Activated naive CD8-positive, alpha-beta T cell (primary cell): ENCODE results near the gene RAD51B.

ENCODE experiments used
- H3K27ac Mint-ChIP-seq: one replicate; pipeline ENCODE4 v1.8.0; 2021; ENCODE audit warnings: mixed read lengths
- H3K27me3 Mint-ChIP-seq: one replicate; pipeline ENCODE4 v1.8.0; 2021; ENCODE audit warnings: mixed read lengths
- H3K36me3 Mint-ChIP-seq: one replicate; pipeline ENCODE4 v1.8.0; 2021; ENCODE audit warnings: mixed read lengths
- H3K4me1 Mint-ChIP-seq: one replicate; pipeline ENCODE4 v1.8.0; 2021; ENCODE audit warnings: low read depth, mixed read lengths
- H3K4me3 Mint-ChIP-seq: one replicate; pipeline ENCODE4 v1.8.0; 2021; ENCODE audit warnings: mild to moderate bottlenecking, mixed read lengths
- H3K9me3 Mint-ChIP-seq: one replicate; pipeline ENCODE4 v1.8.0; 2021; ENCODE audit warnings: low read depth, mixed read lengths

RAD51B gene

DNA sequence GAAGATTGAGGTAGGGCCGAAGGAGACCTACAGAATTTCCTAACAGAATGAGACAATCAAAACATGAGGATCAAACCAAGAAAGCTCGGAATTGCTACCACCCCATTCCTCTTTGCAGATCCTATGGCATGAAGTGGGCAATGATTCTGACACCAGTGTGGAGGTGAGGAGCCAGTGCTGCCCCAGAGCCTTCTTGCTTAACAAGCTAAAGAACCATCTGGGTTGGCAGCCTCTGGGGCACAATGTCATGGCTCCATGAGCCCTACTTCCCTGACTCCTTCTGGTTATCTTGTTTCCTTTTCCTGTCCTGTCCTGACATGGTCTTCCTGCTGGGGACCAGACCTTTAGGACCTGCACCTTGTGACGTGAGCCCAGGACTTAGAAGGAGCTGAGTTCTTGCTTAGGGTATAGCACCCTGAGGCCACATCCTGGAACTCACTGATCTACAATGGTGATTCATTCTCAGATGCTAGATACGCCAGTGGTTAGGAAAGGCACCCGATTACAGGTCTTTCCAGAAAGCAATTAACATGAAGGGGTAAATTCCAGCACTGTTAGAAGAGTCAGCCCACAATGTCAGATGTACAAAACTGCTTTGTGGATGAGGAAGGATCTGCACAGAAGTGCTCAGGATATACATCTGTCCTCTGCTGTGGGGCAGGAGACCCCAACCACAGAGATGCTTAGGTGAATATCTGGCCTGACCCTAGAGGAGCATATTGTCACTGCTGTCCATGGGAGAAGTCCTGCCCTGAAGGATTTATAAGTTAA, 649.0 kb downstream of the RAD51B start:
- Mint-ChIP-seq H3K36me3 (peaks cover 5% of the 10 kb centered on the region), H3K4me3 (no peak overlapping the region), H3K27me3 (no peaks in the 10 kb centered on the region), H3K27ac (peak overlapping the region; percentile 62), H3K4me1 (peaks cover 31% of the 10 kb centered on the region), H3K9me3 (no peaks in the 10 kb centered on the region)

DNA sequence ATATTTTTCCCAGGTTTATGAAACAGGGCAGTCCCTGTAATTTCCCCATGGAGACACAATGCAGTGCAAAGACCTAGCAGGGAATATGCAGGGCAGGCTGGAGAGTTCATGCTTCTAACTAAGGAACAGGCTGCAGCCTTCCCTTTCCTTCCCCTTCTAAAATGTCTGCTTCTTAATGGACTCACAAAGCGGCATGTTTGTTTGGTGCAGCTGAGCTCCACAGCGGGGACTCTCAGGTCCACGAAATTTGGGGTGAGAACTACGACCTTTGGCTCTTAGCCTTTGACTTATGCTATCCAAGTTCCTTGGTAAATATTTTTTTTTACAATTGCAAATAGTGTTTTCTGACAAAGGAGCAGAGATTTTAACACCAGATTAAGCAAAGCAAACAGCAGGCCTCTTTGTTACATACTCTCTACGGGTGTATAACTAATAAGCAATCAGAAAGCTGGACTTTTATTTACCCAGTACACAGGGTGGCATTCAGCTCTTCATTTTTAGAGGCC, 649.7 kb downstream of the RAD51B start:
- Mint-ChIP-seq H3K27ac (no peak overlapping the region), H3K27me3 (no peaks in the 10 kb centered on the region), H3K4me1 (peaks cover 31% of the 10 kb centered on the region), H3K36me3 (peaks cover 5% of the 10 kb centered on the region), H3K9me3 (no peaks in the 10 kb centered on the region), H3K4me3 (no peak overlapping the region)

DNA sequence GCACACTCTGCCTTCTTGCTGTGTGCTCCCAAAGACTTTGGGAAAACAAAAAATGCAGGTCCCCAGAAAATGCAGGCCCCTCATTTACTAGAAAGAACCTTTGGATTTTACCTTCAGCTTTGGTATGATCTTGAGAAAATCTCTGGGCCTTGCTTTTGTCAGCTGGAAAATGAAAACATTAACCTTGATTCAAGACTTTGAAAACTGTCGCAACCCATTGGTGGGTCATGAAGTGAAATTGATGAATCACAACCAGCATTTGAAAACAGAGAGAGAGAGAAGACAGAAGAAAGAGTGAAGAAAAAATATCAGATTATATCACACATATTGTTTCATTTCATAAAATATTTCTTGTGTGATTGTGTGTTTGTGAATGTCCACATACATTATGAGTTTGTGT, 650.8 kb downstream of the RAD51B start:
- no peak overlapping the region for H3K27ac Mint-ChIP-seq
- H3K27me3 Mint-ChIP-seq = no peaks in the 10 kb centered on the region
- H3K36me3 Mint-ChIP-seq = peaks cover 5% of the 10 kb centered on the region
- H3K4me1 Mint-ChIP-seq = peaks cover 26% of the 10 kb centered on the region
- H3K4me3 Mint-ChIP-seq = no peak overlapping the region
- H3K9me3 Mint-ChIP-seq = no peaks in the 10 kb centered on the region

DNA sequence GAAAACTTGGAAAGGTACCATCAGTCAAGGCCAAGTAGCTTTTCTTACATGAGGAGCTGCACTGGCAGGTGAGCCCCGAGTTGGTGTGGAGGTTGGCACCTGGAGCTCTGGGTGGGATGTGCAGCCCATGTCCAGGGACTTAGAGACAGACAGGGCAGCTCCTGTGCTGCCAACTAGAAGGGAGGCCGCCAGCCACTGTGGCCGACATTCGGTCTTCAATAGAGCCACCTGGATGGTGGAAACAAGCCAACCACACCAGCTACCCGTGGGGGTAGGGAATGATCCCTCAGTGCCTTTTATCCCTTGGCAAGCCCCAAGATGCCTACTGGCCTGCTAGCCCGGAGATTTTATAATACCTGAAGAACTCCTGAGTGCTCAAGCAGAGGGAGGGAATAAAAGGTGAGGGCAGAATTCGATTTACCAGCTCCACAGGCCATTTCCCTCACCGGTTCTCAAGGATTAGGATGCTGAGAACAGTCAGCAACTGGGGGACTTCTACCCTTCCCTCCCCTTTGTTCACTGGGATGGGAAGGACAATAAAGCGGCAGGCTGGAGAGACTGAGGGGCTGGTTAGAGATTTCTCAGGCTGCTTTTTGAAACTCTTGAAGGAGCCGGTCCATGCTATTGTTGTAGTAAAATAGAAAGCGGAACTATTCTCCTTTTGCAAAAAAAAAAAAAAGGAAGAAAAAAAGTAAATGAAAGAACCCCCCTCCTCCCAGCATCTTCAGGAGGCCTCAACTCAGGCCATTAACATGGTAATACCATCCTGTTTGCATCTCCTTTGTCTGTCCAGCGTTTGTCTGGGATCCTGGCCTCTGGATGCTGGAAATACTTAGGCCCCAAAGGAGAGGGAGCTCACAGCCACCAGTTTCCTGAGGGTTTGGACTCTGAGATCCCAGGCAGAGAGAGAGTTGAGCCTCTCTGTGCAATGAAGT, 651.7 kb downstream of the RAD51B start:
- no peaks in the 10 kb centered on the region for H3K9me3 Mint-ChIP-seq
- H3K27me3 Mint-ChIP-seq = no peaks in the 10 kb centered on the region
- H3K4me3 Mint-ChIP-seq = no peak overlapping the region
- peaks cover 28% of the 10 kb centered on the region for H3K4me1 Mint-ChIP-seq
- H3K27ac Mint-ChIP-seq = no peak overlapping the region
- peaks cover 5% of the 10 kb centered on the region for H3K36me3 Mint-ChIP-seq

DNA sequence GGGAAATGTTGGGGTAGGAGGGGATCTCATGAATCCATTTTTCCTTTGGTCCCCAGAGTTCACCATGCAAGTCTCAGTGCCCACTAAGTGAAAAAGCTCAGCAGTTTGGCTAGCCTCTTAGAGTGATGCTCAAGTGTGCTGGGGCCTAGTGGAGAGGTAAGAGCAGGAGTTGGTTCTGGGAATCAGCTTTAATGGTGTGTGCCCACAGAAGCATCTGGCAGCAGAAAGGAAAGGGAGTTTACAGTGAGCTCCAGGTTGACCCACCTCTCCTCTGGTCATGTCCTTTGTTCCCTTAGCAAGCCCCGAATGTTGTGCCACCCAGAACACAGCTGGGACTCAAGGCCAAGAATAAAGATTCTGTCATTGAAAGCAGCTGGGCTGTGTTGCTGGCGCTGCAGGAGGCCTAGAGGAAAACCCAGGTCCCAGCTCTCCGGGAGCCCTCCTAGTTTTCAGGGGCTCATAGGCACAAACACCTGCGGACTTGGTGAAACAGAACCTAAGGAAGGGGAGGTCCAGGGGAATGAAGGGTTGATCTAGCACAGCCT, 652.5 kb downstream of the RAD51B start:
- no peak overlapping the region for H3K27ac Mint-ChIP-seq
- peaks cover 31% of the 10 kb centered on the region for H3K4me1 Mint-ChIP-seq
- no peak overlapping the region for H3K4me3 Mint-ChIP-seq

DNA sequence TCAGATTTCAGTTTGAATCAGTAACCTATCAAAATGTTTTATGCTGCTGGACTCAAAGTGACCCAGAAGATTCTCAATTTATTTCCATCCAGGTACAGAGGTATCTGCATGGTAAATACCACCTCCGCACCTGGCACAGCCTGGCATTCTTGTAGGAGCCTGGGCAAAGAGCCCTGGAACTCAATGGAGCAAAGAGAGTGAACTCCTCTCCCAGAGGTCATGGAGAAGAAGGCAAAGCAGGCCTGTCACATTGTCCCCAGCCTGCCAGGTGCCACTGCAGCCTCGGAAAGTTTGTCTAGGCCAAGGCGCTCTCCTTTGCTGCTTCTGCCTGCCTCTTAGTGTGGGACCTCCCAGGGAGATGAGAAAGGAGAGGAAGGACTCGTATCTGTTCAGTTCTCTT, 653.5 kb downstream of the RAD51B start:
- Mint-ChIP-seq H3K27me3 (no peaks in the 10 kb centered on the region), H3K36me3 (peaks cover 8% of the 10 kb centered on the region), H3K4me3 (no peak overlapping the region), H3K9me3 (no peaks in the 10 kb centered on the region), H3K4me1 (peaks cover 29% of the 10 kb centered on the region), H3K27ac (no peak overlapping the region)

More for the DNA sequence above, 652.5 kb downstream of the RAD51B start:
- Mint-ChIP-seq H3K27me3 (no peaks in the 10 kb centered on the region), H3K9me3 (no peaks in the 10 kb centered on the region), H3K36me3 (peaks cover 5% of the 10 kb centered on the region)

DNA sequence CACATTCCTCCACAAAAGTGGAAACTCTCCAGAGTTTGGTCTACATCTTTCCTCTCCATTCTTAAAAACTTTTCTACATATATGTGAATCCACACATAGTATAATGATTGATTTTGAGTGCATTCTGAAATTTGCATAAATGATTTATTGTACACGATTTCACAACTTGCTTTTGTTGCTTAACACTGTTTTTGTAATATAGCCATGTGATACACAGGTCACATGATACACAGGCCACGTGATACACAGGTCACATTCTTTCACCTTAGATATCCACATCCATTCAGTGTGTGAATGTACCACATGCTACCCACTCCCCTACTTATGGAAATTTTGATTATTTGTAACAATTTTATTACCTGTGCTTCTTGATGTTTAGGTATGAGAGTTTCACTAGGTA, 654.2 kb downstream of the RAD51B start:
- H3K27ac Mint-ChIP-seq = no peak overlapping the region

DNA sequence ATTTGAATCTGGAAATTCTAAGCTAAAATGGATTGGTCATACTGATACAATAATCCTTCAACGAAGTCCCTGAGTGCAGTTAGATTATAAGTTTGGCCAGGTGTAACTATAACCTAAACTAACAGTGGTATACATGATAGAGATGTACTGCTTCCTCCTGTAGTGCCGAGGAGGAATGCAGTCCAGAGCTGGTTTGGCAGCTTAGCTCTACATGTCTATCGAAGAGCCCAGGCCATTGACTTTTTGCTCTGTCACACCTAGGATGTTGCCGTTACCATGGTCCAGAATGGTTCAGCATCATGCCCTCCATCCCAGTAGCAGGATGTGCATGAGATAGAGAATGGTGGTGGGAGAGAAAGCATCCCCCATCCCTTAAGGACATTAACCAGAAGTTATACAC, 655.2 kb downstream of the RAD51B start:
- peaks cover 5% of the 10 kb centered on the region for H3K36me3 Mint-ChIP-seq
- no peaks in the 10 kb centered on the region for H3K27me3 Mint-ChIP-seq
- H3K9me3 Mint-ChIP-seq = no peaks in the 10 kb centered on the region
- H3K4me1 Mint-ChIP-seq = peaks cover 14% of the 10 kb centered on the region
- no peak overlapping the region for H3K27ac Mint-ChIP-seq
- no peak overlapping the region for H3K4me3 Mint-ChIP-seq

More for the DNA sequence above, 654.2 kb downstream of the RAD51B start:
- Mint-ChIP-seq H3K9me3 (no peaks in the 10 kb centered on the region), H3K27me3 (no peaks in the 10 kb centered on the region), H3K4me1 (peaks cover 22% of the 10 kb centered on the region), H3K36me3 (peaks cover 8% of the 10 kb centered on the region), H3K4me3 (no peak overlapping the region)

DNA sequence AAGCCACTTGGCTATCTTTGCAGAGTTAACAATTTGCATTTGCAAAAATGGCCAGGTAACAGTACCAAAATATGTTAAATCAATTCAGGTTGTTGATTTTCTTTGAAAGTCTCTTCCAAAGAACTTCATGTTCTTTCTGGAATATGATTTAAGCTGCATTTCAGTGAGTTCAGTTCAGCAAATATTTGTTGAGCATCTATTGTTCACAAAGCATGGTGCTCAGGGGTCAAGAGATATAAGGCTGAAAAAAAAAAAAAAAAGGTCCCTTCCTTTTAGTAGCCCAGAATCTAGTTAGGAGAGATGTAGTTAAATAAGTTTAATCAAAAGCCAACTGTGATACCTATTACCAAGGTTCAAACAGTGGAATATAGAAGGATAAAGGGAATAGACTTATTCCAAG, 656.2 kb downstream of the RAD51B start:
- Mint-ChIP-seq H3K4me1 (peaks cover 8% of the 10 kb centered on the region), H3K27me3 (no peaks in the 10 kb centered on the region), H3K9me3 (no peaks in the 10 kb centered on the region), H3K4me3 (no peak overlapping the region), H3K36me3 (peaks cover 3% of the 10 kb centered on the region), H3K27ac (no peak overlapping the region)

DNA sequence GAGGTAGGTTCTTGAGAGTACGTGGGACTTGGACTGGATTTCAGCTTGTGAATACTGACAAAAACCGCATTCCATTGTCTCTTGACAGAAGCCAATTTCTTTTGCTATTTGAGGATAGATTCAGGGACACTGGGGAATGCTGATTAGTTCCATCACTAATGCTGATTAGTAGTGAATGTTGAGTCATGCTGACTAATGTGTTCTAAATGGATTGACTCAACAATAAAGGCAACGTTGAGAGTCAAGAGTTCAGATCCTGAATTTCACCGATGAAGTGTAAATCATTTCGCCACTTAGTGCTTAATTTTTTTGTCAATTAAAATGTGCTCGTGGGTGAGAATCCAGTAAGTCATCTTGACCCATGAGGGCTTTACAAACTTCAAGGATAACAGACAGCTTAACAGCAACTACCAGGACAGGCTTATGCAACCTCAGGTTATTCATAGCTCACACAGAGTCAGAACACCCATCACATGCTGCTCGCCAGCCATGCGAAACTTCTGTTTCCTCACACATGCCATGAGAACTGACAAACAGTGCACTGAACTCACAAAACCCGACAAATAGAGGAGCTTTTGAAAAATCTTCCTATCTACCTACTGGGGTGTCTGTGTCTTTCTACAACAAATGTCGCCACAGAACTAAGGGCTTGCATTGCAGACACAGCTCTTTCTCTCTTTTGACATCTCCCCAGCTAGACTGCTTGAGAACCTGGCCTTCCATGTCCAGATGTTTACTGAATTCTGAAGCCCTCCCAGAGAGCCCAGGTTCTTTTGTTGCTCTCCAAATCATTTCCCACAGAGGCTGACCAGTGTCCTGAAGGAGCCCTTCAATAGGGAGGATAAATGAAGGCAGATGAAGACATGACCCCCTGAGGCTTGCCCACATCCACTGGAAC, 656.9 kb downstream of the RAD51B start:
- Mint-ChIP-seq H3K36me3 (peaks cover 3% of the 10 kb centered on the region), H3K27me3 (no peaks in the 10 kb centered on the region), H3K27ac (no peak overlapping the region), H3K9me3 (no peaks in the 10 kb centered on the region), H3K4me3 (no peak overlapping the region), H3K4me1 (peaks cover 15% of the 10 kb centered on the region)

DNA sequence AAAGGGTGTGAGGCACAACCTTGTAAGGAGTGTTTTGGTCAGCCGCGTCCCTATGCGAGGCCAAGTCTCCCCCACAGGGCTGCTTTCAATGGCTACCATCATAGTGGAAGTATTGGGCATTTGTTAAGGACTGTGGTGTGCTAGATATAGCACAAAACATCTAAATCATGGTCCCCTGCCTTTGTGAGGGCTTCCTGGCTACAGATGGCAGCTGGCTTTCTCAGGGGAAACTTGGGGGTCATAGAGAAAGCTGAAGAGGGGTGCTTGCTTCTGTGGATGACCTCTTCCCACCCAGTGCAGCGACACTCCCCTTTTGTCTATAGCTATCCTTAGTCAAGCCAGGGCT, 657.5 kb downstream of the RAD51B start:
- Mint-ChIP-seq H3K4me1 (peaks cover 20% of the 10 kb centered on the region), H3K4me3 (no peak overlapping the region), H3K27me3 (no peaks in the 10 kb centered on the region), H3K36me3 (peaks cover 6% of the 10 kb centered on the region), H3K27ac (no peak overlapping the region), H3K9me3 (no peaks in the 10 kb centered on the region)

DNA sequence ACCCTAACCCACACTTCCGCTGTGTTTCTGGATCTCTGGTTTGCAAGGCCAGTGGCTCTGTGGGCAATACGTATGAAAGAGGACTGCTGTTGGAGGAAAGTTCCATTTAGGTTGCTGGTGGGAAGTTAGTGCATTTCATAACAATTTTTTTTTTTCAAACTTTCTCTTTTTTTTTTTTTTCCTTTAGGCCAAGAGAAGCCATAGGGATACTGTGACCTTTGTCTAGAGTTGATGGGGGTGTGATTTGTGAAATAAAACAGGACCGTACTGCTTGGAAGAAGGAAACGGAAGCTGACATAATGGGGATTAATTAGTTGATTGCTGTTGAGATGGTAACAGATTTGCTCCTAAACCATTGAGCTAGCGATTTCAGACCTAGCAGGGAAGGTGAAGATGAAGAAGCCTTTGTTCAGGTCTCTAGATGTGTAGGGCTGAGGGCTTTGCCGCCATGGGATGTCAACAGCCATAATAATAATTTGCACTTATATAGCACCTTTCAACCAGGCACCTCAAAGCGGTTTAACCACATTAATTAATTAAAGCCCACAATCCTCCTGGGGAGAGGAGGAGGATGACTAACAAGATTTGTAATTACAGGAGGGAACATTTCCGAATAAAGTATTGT, 658.0 kb downstream of the RAD51B start:
- no peak overlapping the region for H3K4me3 Mint-ChIP-seq
- peaks cover 25% of the 10 kb centered on the region for H3K4me1 Mint-ChIP-seq
- H3K9me3 Mint-ChIP-seq = no peaks in the 10 kb centered on the region
- no peak overlapping the region for H3K27ac Mint-ChIP-seq
- no peaks in the 10 kb centered on the region for H3K27me3 Mint-ChIP-seq
- peaks cover 6% of the 10 kb centered on the region for H3K36me3 Mint-ChIP-seq

DNA sequence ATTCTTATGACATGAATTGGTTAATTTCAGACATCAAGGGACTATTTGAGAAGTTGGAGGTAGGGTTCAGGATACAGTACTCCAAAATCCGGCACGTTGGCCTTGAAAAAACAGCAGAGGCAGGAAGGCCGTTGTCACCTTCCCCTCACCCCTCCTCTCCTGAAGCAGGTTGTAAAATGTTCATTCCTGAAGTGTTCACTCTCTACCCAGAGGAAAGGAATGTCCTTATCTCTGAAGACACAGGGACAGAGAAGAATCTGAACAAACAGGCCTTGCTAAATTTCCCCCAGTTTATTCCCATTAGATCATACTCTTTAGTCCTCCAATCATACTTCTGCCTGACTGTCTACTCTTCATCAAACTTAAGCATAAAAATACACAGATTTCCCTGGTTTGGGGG, 659.7 kb downstream of the RAD51B start:
- Mint-ChIP-seq H3K4me1 (peaks cover 42% of the 10 kb centered on the region), H3K36me3 (peaks cover 6% of the 10 kb centered on the region), H3K9me3 (no peaks in the 10 kb centered on the region), H3K4me3 (no peak overlapping the region), H3K27ac (peak overlapping the region; percentile 17), H3K27me3 (no peaks in the 10 kb centered on the region)

DNA sequence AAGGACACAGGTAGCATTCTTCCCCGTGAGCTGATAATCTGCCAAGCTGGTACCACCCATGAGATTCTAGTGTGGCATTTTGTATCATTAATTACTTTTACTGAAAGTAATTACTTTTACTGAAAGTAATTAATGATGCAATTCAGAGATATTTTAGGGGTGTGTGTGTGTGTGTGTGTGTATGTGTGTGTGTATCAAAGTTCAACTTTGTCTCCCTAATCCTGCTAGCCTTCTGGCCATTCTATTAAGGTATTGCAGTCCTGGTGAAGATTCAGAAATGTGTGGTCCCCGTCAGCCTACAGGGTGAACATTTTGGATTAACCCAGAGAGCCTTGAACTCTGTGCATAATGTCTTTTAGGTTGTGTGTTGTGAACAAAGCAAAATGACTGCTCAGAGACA, 662.4 kb downstream of the RAD51B start:
- Mint-ChIP-seq H3K36me3 (peaks cover 8% of the 10 kb centered on the region), H3K27me3 (no peaks in the 10 kb centered on the region), H3K27ac (no peak overlapping the region), H3K4me1 (peaks cover 58% of the 10 kb centered on the region), H3K4me3 (no peak overlapping the region), H3K9me3 (no peaks in the 10 kb centered on the region)
